Neuronal stem cell (in vitro differentiated cells): ENCODE results near the gene RETREG3.
A peak's percentile ranks its signal among the peaks of the same experiment; 100 is the strongest.
"Not testable (repeated sequence)": the region's sequence is repeated elsewhere in the genome, so short reads cannot be mapped to it uniquely, and the experiment has no call there.

Source experiments
- DNase-seq: peaks from one replicate; pipeline ENCODE4 v3.0.0-alpha.2; 2013; ENCODE audit warnings: low spot score
- H2AFZ ChIP-seq: one replicate; pipeline ENCODE4 v1.6.1; 2013; ENCODE audit warnings: mild to moderate bottlenecking, low read length, inconsistent platforms
- H2AK5ac ChIP-seq: 2 replicates; pipeline ENCODE4 v1.6.1; 2013; ENCODE audit warnings: low read depth, mild to moderate bottlenecking, inconsistent platforms, low read length, moderate library complexity, mixed read lengths
- H2BK120ac ChIP-seq: 2 replicates; pipeline ENCODE4 v1.6.1; 2013; ENCODE audit warnings: low read depth, mild to moderate bottlenecking, inconsistent platforms, low read length, moderate library complexity, mixed read lengths
- H2BK12ac ChIP-seq: one replicate; pipeline ENCODE4 v1.6.1; 2013; ENCODE audit warnings: low read length, inconsistent platforms
- H2BK15ac ChIP-seq: 2 replicates; pipeline ENCODE4 v1.6.1; 2013; ENCODE audit warnings: mild to moderate bottlenecking, low read length, inconsistent platforms, mixed read lengths
- H2BK5ac ChIP-seq: one replicate; pipeline ENCODE4 v1.6.1; 2013; ENCODE audit warnings: inconsistent platforms, mild to moderate bottlenecking, low read length, moderate library complexity
- H3K14ac ChIP-seq: one replicate; pipeline ENCODE4 v1.6.1; 2013; ENCODE audit warnings: low read length, inconsistent platforms
- H3K18ac ChIP-seq: 2 replicates; pipeline ENCODE4 v1.6.1; 2013; ENCODE audit warnings: low read length, inconsistent platforms
- H3K23ac ChIP-seq: 2 replicates; pipeline ENCODE4 v1.6.1; 2013; ENCODE audit warnings: low read depth, mild to moderate bottlenecking, mixed read lengths, low read length, inconsistent platforms; ENCODE audit not compliant: poor library complexity
- H3K27ac ChIP-seq: replicated peaks from 3 replicates; pipeline ENCODE4 v1.5.1; 2013; ENCODE audit warnings: low read length, inconsistent platforms
- H3K27me3 ChIP-seq, 3 experiments: 2 replicates each; pipeline ENCODE4 v1.6.1; 2013; ENCODE audit warnings: low read length in 3 of 3, mild to moderate bottlenecking in 2 of 3, inconsistent platforms in 1 of 3, low read depth in 1 of 3, mixed read lengths in 1 of 3, moderate library complexity in 1 of 3; ENCODE audit not compliant: control insufficient read depth in 3 of 3, insufficient read depth in 3 of 3
- H3K36me3 ChIP-seq, 2 donors: replicated peaks in 1 of 2; 2 replicates each; pipeline ENCODE4 v1.6.1; 2013; ENCODE audit warnings: low read length in 2 of 2; ENCODE audit not compliant: control insufficient read depth in 2 of 2, insufficient read depth in 2 of 2
- H3K4ac ChIP-seq: 2 replicates; pipeline ENCODE4 v1.6.1; 2013; ENCODE audit warnings: inconsistent platforms, mild to moderate bottlenecking, low read length, moderate library complexity
- H3K4me1 ChIP-seq, 2 donors: 1 replicate in 1 of 2; 2 replicates in 1 of 2; pipeline ENCODE4 v1.6.1; 2013; ENCODE audit warnings: low read length in 2 of 2, low read depth in 1 of 2; ENCODE audit not compliant: control insufficient read depth in 2 of 2, insufficient read depth in 1 of 2
- H3K4me2 ChIP-seq: one replicate; pipeline ENCODE4 v1.6.1; 2013; ENCODE audit warnings: mild to moderate bottlenecking, low read length, inconsistent platforms; ENCODE audit not compliant: insufficient read depth, poor library complexity, severe bottlenecking
- H3K4me3 ChIP-seq, 2 donors: 2 replicates each; pipeline ENCODE4 v1.5.1; 2013; ENCODE audit warnings: low read length in 2 of 2, mild to moderate bottlenecking in 2 of 2, inconsistent platforms in 1 of 2, moderate library complexity in 1 of 2
- H3K79me1 ChIP-seq: one replicate; pipeline ENCODE4 v1.6.1; 2013; ENCODE audit warnings: low read depth, mild to moderate bottlenecking, inconsistent platforms, low read length, moderate library complexity
- H3K9ac ChIP-seq: one replicate; pipeline ENCODE4 v1.6.1; 2013; ENCODE audit warnings: mild to moderate bottlenecking, low read depth, low read length, inconsistent platforms; ENCODE audit not compliant: poor library complexity
- H3K9me3 ChIP-seq, 2 donors: replicated peaks in 1 of 2; 2 replicates each; pipeline versions ENCODE3 to v1.6.1; 2013; ENCODE audit warnings: low read length in 2 of 2, mild to moderate bottlenecking in 2 of 2, inconsistent platforms in 1 of 2, low read depth in 1 of 2, mixed read lengths in 1 of 2, moderate library complexity in 1 of 2; ENCODE audit not compliant: control insufficient read depth in 2 of 2, insufficient read depth in 1 of 2
- H4K8ac ChIP-seq: one replicate; pipeline ENCODE4 v1.6.1; 2013; ENCODE audit warnings: low read depth, mild to moderate bottlenecking, inconsistent platforms, low read length, moderate library complexity
- H4K91ac ChIP-seq: one replicate; pipeline ENCODE4 v1.6.1; 2013; ENCODE audit warnings: low read length, low read depth, mild to moderate bottlenecking, inconsistent platforms; ENCODE audit not compliant: poor library complexity
- WGBS, 2 donors: extraction: QIAGEN DNeasy Blood & Tissue Kit; methylation state at CpG; one replicate each; pipeline ENCODE4 v1.1.7; 2013; ENCODE audit warnings: missing lambda C conversion rate in 2 of 2, mixed read lengths in 1 of 2; ENCODE audit not compliant: insufficient read length in 2 of 2, insufficient replicate concordance in 1 of 2; ENCODE audit errors: extremely low coverage in 2 of 2; 5-methylcytosine and 5-hydroxymethylcytosine counted together

The RETREG3 gene

GRCh38 chr17:42627032-42627764 is 18.0 kb upstream of the RETREG3 start:
- not testable (repeated sequence) for H2AFZ ChIP-seq, H3K27me3 ChIP-seq, H3K27ac ChIP-seq, H3K36me3 ChIP-seq, H3K9ac ChIP-seq, H3K23ac ChIP-seq, H3K79me1 ChIP-seq, H2BK15ac ChIP-seq, H3K4me2 ChIP-seq, H3K4ac ChIP-seq, H2BK5ac ChIP-seq, H3K14ac ChIP-seq, H4K91ac ChIP-seq, H4K8ac ChIP-seq, H3K9me3 ChIP-seq, H2BK120ac ChIP-seq, H2AK5ac ChIP-seq, H2BK12ac ChIP-seq, DNase-seq, H3K4me1 ChIP-seq, H3K18ac ChIP-seq
- H3K4me3 ChIP-seq: peak overlapping the region in 1 of 2 donors; percentile 47
- WGBS, 2 donors: no CpG with 5 or more reads among the region's 6 CpGs

- peaks cover 0 to under 1% of the 10 kb centered on the region in 2 donors for H3K4me1 ChIP-seq
- no peak overlapping the region for H2AFZ ChIP-seq
- no peak overlapping the region for H3K4ac ChIP-seq
- H3K27me3 ChIP-seq: no peaks in the 10 kb centered on the region
- no peak overlapping the region for H2AK5ac ChIP-seq
- H3K4me2 ChIP-seq: no peak overlapping the region
- no peak overlapping the region for H3K14ac ChIP-seq
- no peak overlapping the region for H2BK15ac ChIP-seq
- H3K9me3 ChIP-seq: no peaks in the 10 kb centered on the region
- no peak overlapping the region for H4K91ac ChIP-seq
- H3K27ac ChIP-seq: no peak overlapping the region
- H4K8ac ChIP-seq: no peak overlapping the region
- H2BK5ac ChIP-seq: no peak overlapping the region
- no peak overlapping the region for H3K9ac ChIP-seq
- no peak overlapping the region for H3K23ac ChIP-seq
- no peaks in the 10 kb centered on the region for H3K79me1 ChIP-seq
- no peak overlapping the region for H2BK120ac ChIP-seq
- no peaks in the 10 kb centered on the region for H3K36me3 ChIP-seq
- no CpG with 5 or more reads among the region's 7 CpGs for WGBS, 2 donors
- no peak for DNase-seq
- no peak overlapping the region for H3K4me3 ChIP-seq
- H3K18ac ChIP-seq: no peak overlapping the region
- no peak overlapping the region for H2BK12ac ChIP-seq
Observed at GRCh38 chr17:42623732-42624596, 14.8 kb upstream of the RETREG3 start.

GRCh38 chr17:42623271-42623670 is 14.1 kb upstream of the RETREG3 start:
- no peak overlapping the region for H2BK15ac ChIP-seq
- H4K91ac ChIP-seq: no peak overlapping the region
- no peak overlapping the region for H3K4ac ChIP-seq
- H3K79me1 ChIP-seq: no peaks in the 10 kb centered on the region
- DNase-seq: no peak
- no peaks in the 10 kb centered on the region for H3K27me3 ChIP-seq
- no peak overlapping the region for H2AFZ ChIP-seq
- H2BK5ac ChIP-seq: no peak overlapping the region
- peaks cover 0 to 3% of the 10 kb centered on the region in 2 donors for H3K4me1 ChIP-seq
- H2BK120ac ChIP-seq: no peak overlapping the region
- H3K4me2 ChIP-seq: no peak overlapping the region
- H3K14ac ChIP-seq: no peak overlapping the region
- H3K4me3 ChIP-seq: no peak overlapping the region
- H3K9ac ChIP-seq: no peak overlapping the region
- no peak overlapping the region for H4K8ac ChIP-seq
- WGBS, 2 donors: no CpG with 5 or more reads among the region's 2 CpGs
- no peak overlapping the region for H2AK5ac ChIP-seq
- H3K9me3 ChIP-seq: no peaks in the 10 kb centered on the region
- no peaks in the 10 kb centered on the region for H3K36me3 ChIP-seq
- H3K18ac ChIP-seq: no peak overlapping the region
- no peak overlapping the region for H3K27ac ChIP-seq
- no peak overlapping the region for H3K23ac ChIP-seq
- H2BK12ac ChIP-seq: no peak overlapping the region

DNA sequence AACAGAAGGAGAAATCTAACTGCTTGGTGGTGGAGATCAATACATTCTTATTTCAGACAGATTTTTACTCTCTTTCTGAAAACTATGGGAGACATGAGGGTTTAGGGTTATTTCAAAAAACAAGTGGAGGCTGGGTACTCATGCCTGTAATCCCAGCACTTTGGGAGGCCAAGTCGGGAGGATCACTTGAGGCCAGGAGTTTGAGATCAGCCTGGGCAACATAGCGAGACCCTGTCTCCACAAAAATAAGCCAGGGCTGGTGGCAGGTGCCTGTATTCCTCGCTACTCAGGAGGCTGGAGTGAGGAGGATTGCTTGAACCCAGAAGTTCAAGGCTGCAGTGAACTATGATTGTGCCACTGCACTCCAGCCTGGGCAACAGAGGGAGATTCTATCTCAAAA is 12.8 kb upstream of the RETREG3 start:
- H2BK5ac ChIP-seq, H4K8ac ChIP-seq, H3K4ac ChIP-seq, DNase-seq, H3K79me1 ChIP-seq, H3K4me2 ChIP-seq, H3K23ac ChIP-seq, H4K91ac ChIP-seq, H2AFZ ChIP-seq, H3K9ac ChIP-seq, H3K9me3 ChIP-seq, H2BK12ac ChIP-seq, H2AK5ac ChIP-seq, H3K36me3 ChIP-seq, H3K18ac ChIP-seq, H3K27me3 ChIP-seq, H2BK15ac ChIP-seq, H3K27ac ChIP-seq, H3K4me1 ChIP-seq, H3K14ac ChIP-seq, H2BK120ac ChIP-seq, H3K4me3 ChIP-seq: not testable (repeated sequence)
- no CpG with 5 or more reads among the region's 3 CpGs for WGBS, 2 donors
